GM21390 (cell line): ENCODE data around the gene BMAL1.
"Not testable (repeated sequence)": the region's sequence is repeated elsewhere in the genome, so short reads cannot be mapped to it uniquely, and the experiment has no call there.

Experiments
- ATAC-seq: cut with Tn5 transposase; IDR thresholded peaks from one replicate; pipeline ENCODE4 v1.9.1; 2021; ENCODE audit not compliant: unreplicated experiment

The BMAL1 gene

GRCh38 chr11:13277768-13278608 is at the start of gene BMAL1:
TSS of gene BMAL1 (plus strand) at chr11:13277790. CDS start at chr11:13354309, 76,519 bp downstream.
- ATAC-seq = peak; percentile 24

GRCh38 chr11:13228572-13228971 is 49.0 kb upstream of the BMAL1 start:
- no peak for ATAC-seq

- ATAC-seq = no peak
Measured at GRCh38 chr11:13229136-13229535, 48.5 kb upstream of the BMAL1 start.

- no peak for ATAC-seq
Measured at GRCh38 chr11:13229711-13230318, 47.8 kb upstream of the BMAL1 start.

GRCh38 chr11:13233173-13233745 is 44.3 kb upstream of the BMAL1 start:
- no peak for ATAC-seq

GRCh38 chr11:13235895-13236294 is 41.7 kb upstream of the BMAL1 start:
- no peak for ATAC-seq

GRCh38 chr11:13236626-13237025 is 41.0 kb upstream of the BMAL1 start:
- no peak for ATAC-seq

- no peak for ATAC-seq
Measured at GRCh38 chr11:13237761-13238160, 39.8 kb upstream of the BMAL1 start.

- ATAC-seq = peak; percentile 76
Measured at GRCh38 chr11:13238879-13239514, 38.6 kb upstream of the BMAL1 start.

- no peak for ATAC-seq
Measured at GRCh38 chr11:13242564-13242963, 35.0 kb upstream of the BMAL1 start.

- ATAC-seq = no peak
Measured at GRCh38 chr11:13247606-13248296, 29.8 kb upstream of the BMAL1 start.

GRCh38 chr11:13249177-13249576 is 28.4 kb upstream of the BMAL1 start:
- no peak for ATAC-seq

- no peak for ATAC-seq
Measured at GRCh38 chr11:13249992-13250391, 27.6 kb upstream of the BMAL1 start.

- ATAC-seq = no peak
Measured at GRCh38 chr11:13251966-13252365, 25.6 kb upstream of the BMAL1 start.

- ATAC-seq = no peak
Measured at GRCh38 chr11:13252438-13252837, 25.2 kb upstream of the BMAL1 start.

GRCh38 chr11:13256216-13256615 is 21.4 kb upstream of the BMAL1 start:
- ATAC-seq = no peak

- ATAC-seq = not testable (repeated sequence)
Measured at GRCh38 chr11:13258061-13258460, 19.5 kb upstream of the BMAL1 start.

GRCh38 chr11:13258855-13259254 is 18.7 kb upstream of the BMAL1 start:
- no peak for ATAC-seq

GRCh38 chr11:13259374-13259773 is 18.2 kb upstream of the BMAL1 start:
- no peak for ATAC-seq

GRCh38 chr11:13260201-13260962 is 17.2 kb upstream of the BMAL1 start:
- ATAC-seq = no peak
